ENCODE results near the gene COQ9.
"Not testable (repeated sequence)": the region's sequence is repeated elsewhere in the genome, so short reads cannot be mapped to it uniquely, and the experiment has no call there.

COQ9 gene

DNA sequence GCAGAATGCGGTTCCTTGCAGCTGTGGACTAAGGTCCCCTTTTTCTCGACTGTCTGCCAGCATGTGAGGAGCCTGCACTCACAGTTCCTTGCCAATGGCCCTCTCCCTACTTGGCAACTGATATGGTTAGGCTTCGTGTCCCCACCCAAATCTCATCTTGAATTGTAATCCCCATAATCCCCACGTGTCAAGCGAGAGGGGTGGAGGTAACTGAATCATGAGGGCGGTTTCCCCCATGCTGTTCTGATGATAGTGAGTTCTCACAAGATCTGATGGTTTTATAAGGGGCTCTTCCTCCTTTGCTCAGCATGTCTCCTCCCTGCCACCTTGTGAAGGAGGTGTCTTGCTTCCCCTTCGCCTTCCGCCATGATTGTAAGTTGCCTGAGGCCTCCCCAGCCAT lies 20.0 kb upstream of the COQ9 start:
- no peak for DNase-seq

DNA sequence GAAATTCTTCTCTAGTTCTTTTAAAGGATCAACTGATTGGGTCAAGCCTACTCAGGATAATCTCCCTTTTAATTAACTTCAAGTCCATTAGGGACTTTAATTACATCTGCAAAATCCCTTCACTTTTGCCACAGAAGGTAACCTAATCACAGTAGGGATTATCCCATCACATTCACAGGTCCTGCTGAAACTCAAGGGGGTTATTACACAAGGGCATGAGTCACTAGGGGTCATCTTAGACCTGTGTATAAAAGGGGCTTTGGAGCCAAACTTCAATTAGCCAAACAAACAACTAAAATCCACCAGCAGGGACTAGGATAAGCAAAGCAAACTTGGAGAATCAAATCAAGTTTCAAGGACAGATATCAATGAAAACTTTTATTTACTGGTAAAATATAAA lies 19.5 kb upstream of the COQ9 start:
- DNase-seq = no peak

DNA sequence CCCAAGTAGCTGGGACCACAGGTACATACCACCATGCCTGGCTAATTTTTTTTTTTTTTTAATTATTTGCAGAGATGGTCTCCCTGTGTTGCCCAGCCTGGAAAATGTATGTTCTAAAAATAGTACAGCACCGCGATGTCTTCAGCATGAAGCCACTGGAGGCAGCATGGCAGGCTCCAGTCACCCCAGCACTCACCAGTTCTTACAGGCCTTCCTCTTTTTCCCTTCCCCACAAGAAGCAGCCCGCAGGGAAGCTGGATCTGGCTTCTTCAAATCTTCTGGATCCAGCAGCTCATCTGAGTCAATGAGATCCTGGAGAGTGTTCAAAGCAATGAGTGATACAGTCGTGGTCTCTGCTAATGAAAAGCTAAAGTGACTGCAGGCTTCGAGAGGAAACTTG lies 16.3 kb upstream of the COQ9 start:
- DNase-seq = no peak

- no peak for DNase-seq
Observed at GRCh38 chr16:57432505-57432904, 14.8 kb upstream of the COQ9 start.

- no peak for DNase-seq
Observed at GRCh38 chr16:57432989-57433388, 14.3 kb upstream of the COQ9 start.

- DNase-seq = no peak
Observed at GRCh38 chr16:57434003-57434402, 13.3 kb upstream of the COQ9 start.

DNA sequence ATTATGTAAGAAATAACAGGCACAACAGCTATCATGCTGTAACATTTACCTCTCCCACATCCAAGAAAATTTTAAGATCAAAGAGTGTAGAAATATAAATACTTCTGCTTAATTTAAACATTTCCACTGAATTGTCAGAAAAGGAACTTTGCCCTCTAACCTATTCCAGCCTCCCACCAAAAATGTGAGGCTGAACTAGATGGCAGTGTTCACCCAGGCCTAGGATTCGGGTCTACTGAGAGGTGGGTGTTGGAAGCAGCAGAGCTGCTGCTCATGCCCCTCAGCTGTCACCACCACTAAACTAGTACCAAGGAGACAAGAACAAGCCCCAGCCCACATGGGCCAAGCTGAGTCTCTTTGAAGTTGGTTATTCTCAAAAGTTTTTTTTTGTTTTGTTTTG lies 11.4 kb upstream of the COQ9 start:
- DNase-seq = no peak

DNA sequence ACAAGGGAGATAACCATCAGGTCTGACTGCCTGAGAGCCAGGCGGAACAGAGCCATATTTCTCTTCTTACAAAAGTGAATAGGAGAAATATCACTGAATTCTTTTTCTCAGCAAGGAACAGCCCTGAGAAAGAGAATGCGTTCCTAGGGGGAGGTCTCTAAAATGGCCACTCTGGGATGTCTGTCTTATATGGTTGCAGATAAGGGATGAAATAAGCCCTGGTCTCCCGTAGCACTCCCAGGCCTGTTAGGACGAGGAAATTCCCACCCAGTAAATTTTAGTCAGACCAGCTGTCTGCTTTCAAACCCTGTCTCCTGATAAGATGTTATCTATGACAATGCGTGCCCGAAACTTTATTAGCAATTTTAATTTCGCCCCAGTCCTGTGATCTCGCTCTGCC lies 7.3 kb upstream of the COQ9 start:
- not testable (repeated sequence) for DNase-seq

DNA sequence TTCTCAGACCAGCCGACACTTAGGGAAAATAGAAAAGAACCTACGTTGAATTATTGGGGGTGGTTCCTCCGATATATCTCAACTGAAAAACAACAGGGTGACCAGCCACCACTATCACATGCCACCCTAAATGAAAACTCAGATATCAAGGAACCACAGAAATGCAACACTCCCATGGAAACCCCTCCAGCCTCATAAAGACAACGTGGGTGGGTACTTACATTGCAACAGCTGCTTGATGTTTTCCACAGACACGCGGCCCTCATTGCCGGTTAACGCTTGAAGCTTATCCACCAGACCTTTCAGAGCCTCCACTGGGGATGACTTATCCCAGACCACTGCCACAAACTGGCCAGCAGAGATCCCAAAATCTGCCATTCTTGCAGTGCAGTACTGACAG lies 6.7 kb upstream of the COQ9 start:
- not testable (repeated sequence) for DNase-seq

DNA sequence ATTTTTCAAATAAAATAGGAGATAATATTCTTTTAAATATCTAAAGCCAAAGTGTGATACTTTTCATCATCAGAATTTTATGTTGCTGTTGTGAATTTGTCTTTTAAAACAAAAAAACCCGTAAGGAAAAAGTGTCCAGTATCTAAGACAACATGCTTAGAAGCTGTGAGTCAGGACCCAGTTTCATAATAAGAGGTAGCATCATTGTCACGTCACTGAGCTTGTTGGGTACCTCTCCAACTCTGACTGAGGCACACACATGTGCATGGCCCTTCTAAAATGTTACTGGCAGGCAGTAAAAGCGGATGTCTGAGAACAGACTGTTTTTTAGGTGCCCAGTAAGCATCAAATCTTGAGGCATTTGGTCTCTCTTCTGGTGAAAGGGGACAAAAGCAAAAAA lies 2.6 kb upstream of the COQ9 start:
- no peak for DNase-seq

DNA sequence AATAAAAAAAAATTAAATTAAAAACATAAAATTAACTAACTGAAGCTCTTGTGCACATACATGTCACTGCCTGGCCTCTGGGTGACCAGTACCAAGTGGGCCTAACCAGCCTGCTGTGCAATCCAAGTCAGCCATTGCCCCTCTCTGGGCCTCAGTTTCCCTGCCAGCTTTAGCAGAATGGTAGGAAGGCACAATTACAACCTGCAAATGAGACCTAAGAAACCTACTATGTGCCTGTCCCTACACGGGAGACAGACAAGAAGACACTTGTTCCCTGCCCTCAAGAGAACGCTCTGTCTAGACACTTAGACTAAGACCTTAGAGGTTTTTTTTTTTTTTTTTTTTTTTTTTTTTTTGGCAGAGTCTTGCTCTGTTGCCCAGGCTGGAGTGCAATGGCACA lies 1.8 kb upstream of the COQ9 start:
- DNase-seq = no peak

- DNase-seq = no peak
Observed at GRCh38 chr16:57446531-57447185, 621 bp upstream of the COQ9 start.

GRCh38 chr16:57452021-57452420 lies 4.7 kb downstream of the COQ9 start:
- no peak for DNase-seq

GRCh38 chr16:57462209-57462977 lies 15.1 kb downstream of the COQ9 start, which contains the start of gene POLR2C:
TSS of gene POLR2C (plus strand) at chr16:57462679. CDS start at chr16:57462725, 46 bp downstream.
- DNase-seq = peak; percentile 86

DNA sequence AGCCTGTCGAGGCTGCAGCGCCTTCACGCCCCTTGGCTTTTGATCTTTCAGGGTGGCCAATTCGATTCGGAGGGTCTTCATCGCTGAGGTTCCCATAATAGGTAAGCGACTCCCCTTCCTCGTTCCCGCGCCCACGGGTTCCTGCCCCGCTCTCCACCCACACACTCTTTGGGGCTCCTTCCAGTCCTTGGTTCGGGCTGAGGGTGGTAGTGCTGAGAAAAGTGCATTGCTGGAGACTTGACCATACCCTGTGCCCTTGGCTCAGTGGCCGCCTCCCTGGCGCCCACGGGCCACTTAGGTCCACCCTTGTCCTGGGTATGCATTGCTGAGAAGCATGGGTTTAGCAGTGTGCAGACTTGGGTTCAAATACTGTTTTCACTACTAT lies 15.7 kb downstream of the COQ9 start:
- no peak for DNase-seq

GRCh38 chr16:57464523-57464922 lies 17.2 kb downstream of the COQ9 start:
- no peak for DNase-seq

- DNase-seq = no peak
Observed at GRCh38 chr16:57468346-57468745, 21.1 kb downstream of the COQ9 start.

- no peak for DNase-seq
Observed at GRCh38 chr16:57469046-57469445, 21.8 kb downstream of the COQ9 start.

DNA sequence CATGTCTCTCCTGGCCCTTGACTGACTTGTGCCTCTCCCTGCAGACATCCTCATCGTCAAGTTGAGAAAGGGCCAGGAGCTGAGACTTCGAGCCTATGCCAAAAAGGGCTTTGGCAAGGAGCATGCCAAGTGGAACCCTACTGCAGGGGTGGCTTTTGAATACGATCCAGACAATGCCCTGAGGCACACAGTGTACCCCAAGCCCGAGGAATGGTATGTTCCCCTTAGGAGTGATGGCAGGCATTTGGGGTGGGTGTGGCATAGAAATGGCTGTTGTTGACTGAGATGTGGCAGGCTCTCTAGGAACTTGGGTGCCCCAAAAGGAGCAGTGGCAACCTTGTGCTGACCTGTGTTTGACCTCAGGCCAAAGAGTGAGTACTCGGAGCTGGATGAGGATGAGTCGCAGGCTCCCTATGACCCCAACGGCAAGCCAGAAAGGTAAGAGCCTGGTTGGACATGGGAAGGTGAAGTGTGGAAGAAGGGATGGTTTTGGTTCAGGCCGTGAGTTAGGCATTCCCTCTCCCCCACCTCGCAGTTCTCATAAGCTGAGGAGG lies 22.7 kb downstream of the COQ9 start:
- no peak for DNase-seq

- DNase-seq = no peak
Observed at GRCh38 chr16:57470711-57471110, 23.4 kb downstream of the COQ9 start.

DNA sequence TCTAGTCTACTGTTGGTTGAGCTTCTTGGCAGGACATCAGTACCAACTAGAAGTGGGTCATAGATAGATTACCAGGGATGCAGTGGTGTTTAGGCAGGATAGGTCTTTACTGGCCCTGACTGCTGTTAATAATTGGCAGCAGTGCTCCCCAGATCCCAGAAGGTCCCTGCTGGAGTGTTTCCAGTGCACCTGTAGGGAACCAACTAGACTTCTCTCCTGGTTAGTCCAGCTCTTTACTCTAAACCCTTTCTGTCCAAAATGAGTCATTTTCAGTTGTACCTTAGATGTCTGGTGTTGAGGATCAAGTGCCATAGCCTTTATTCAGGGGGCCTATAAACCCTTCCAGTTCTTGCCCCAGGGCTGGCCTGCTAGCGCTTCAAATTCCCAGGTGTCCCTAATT lies 23.9 kb downstream of the COQ9 start:
- no peak for DNase-seq

GRCh38 chr16:57471852-57472664 lies 24.8 kb downstream of the COQ9 start:
- no peak for DNase-seq

GRCh38 chr16:57472665-57473060 lies 25.4 kb downstream of the COQ9 start:
- no peak for DNase-seq

Measured in midbrain (tissue), 1 donor.